HG03575 (cell line): Measurements from ENCODE around the gene SLC22A17.

Experiments used
- ATAC-seq: cut with Tn5 transposase; IDR thresholded peaks from one replicate; pipeline ENCODE4 v1.9.1; 2021; ENCODE audit not compliant: unreplicated experiment, insufficient number of reproducible peaks, low FRiP score; ENCODE audit errors: extremely low read depth

SLC22A17 gene

DNA sequence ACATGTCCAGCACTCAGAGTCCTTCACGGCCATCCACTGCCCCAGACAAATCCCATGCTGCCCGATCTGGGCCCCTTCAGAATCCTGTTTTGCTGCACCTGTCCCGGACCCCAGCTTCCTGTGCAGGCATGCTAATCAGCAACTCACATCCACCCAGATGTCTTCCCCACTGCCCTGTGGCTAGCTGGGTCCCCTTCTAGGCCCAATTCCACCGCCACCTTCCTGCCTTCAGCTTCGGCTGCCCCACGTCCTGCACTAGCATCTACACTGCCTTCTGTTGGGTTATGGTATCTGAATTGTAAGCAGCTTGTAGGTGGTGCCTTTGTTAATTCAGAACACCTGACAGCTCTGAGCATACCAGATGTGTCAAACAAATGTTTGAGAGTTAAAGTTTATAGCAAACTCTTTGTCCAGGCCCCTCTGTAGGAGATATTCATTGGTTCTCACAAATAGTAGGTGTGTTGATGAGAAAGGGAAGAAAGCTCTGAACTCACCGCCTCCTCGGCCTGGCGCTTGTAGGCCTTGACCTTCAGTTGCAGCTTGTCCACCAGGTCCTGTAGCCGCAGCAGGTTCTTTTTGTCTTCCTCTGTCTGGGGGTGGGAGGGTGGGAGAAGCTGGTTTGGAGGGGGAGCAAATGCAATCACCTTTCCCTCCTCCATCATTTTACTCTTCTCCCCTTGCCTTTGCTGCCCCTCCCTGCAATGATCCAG, 30.2 kb upstream of the SLC22A17 start:
- ATAC-seq, result no peak

DNA sequence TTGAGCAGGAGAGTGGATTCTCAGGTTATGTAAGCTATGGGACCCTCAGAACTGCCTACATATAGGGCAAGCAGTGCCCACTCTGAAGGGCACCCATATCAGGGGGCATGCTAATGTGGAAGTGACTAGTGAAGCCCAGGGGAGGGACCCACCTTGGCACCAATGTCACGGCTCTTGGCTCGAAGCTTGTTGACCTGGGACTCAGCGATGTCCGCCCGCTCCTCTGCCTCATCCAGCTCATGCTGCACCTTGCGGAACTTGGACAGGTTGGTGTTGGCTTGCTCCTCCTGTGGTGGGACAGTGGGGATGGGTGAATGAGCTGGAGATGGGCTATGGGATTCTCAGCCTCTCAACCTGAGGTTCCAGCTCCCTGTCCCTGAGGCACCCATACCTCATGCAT, 29.6 kb upstream of the SLC22A17 start:
- no peak for ATAC-seq

DNA sequence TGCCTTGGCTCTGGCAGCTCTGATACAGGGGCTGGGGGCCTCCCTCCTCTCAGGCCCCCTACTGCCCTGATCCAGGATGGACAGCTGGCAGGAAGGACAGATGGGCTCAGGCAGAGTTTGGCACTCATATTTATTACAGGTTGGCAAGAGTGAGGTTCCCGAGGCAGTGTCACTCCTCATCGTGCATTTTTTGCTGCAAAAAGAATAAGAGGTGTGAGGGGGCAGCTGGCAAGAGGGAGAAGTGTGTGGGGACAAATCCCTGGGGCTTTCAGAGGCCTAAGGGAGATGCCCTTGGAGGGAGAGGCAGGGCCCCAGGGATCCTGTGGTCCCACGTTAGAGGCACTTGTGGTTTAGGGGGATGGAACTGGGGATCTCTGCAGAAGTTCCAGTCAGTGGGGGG, 29.2 kb upstream of the SLC22A17 start:
- no peak for ATAC-seq

- no peak for ATAC-seq
Observed at GRCh38 chr14:23380976-23381375, 28.3 kb upstream of the SLC22A17 start.

DNA sequence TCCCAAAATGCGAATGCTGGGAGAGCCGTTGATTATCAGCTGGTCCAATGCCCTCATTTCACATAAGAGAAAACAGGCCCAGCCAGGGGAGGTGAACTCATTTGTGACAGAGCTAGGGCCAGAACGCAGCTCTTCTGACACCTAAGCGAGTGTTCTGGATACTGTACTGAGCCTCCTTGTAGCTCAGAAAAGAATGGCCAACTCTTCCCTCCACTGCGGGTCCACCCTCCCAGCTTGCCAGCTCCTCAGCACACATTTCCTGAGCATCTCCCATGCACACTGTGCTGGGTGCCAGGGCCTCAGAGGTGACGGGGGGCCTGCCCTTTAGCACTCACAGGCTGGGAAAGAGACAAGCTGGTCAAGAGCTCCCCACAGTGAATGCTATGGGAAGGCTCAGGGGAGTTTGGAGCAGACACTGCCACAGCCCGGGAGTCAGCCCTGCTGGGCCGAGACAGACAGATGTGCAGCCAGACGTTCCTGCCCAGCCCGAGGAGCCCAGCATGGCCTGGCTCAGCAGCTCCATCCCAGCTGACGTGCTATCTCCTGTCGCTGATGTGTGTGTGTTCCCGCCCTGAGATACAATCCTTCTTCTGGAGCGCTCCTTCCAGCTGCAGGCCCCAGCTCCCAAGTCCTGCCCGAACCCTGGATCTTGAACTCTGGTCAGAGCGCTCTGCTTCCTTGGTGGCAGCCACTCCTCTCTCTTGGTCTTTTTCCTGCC, 27.7 kb upstream of the SLC22A17 start:
- ATAC-seq, result no peak

DNA sequence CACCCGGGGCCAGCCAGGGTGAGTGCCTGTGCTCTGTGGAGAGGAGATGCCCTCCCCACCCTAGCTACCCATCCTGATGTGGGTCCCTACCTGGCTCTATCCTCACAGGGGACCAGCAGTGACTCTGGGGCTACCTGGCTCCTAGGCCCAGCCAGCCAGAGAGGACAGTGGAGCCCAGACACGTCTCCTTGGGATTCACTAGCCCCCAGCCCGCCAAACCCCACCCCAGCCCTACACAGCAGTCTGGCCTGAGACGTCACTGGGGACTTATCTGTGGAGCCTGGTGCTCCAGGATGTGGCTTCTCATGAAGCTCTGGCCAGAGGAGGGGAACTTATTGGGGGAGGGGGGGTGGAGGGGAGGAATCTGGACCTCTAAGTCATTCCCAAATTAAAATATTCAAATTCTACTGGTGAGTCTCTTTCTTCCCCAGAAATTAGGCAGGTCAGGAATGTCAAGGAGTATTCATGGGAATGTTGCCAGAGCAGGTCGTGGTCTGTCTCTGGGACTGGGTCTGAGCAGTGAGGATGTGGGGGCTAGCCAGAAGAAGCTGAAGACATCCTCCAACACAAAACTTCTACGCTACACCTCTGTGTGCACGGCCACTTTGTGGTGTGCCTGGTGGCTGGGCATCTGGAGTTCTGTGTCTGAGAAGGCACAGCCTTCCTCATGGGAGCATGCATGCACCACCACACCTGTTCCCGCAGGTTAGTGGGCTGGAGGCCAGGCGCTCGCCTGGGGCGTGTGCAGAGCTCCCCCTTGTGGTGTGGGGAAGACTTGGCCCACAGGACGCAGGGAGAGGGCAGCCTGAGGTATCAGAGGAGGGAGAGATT, 26.9 kb upstream of the SLC22A17 start:
- no peak for ATAC-seq

DNA sequence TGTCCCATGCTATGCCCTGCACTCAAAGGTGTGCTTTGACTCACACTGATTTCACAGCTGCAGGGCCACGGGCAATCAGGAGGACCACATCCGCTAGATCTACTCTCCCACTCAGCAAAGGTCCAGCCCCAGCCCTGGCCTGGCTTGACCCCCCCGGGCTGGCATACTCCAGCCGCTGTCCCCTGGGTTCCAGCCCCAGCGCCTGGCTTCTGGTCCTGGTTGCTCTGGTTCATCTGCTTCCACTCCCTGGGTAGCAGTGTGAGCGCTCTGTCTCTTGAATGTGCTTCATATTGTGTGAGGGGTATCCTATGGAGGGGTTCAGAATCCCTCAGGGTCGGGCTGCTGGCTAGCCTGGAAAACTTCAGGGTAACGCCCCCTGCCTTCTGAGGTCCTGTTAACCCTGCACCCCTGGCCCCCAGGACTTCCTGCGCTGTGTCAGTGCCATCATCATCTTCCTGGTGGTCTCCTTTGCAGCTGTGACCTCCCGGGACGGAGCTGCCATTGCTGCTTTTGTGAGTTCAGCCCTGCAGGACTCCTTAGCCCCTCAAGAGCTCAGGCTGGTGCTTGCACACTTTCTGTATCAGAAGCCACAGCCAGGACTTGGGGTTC, 26.0 kb upstream of the SLC22A17 start:
- no peak for ATAC-seq

DNA sequence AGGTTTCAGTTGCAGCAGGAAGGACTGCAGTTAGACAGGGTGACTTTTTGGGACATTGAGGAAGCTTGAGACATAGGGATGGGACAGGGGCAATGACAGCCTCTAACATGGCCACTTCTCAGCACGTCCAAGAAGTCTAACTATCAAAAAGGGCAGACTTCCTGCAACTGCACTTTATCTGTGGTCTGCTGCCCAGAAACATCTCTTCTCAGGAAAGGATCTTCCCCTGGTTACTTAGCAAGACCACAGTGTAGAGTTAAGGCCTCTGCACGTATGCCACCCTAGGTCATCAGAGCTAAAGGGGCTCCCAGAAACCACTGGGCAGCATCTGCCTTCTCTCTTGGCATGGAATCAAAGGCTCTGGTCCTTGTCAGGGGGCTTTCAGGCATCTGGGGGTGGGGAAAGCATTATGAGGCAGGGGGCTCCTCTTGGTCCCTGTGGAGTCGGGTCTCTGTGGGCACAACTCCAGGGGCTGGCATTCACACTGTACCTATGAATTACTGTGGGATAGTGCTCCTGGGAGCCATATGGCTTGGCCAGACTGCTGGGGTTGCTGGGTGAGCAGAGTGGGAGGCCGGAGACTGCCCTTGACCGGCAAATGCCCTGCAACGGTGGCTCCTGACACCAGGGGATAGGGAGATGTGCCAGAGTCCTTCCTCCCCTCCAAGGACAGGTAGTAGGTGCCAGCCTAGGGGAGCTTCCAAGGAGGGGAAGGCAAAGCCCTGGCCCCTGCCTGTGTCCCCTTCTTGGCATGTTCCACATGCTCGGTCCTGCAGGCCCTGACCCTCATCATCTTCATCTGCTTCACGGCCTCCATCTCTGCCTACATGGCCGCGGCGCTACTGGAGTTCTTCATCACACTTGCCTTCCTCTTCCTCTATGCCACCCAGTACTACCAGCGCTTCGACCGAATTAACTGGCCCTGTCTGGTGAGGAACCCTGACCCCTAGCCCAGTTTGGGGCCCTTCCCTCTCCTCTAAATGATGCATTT, 25.2 kb upstream of the SLC22A17 start:
- no peak for ATAC-seq

- no peak for ATAC-seq
Observed at GRCh38 chr14:23377198-23377550, 24.5 kb upstream of the SLC22A17 start.

GRCh38 chr14:23376482-23377197, 24.0 kb upstream of the SLC22A17 start, which contains the start of gene CMTM5:
CMTM5 (plus strand) TSS chr14:23377046; CDS start chr14:23377252, 206 bp downstream.
- ATAC-seq, result no peak

- no peak for ATAC-seq
Observed at GRCh38 chr14:23375527-23376251, 23.0 kb upstream of the SLC22A17 start.

GRCh38 chr14:23373041-23373440, 20.4 kb upstream of the SLC22A17 start:
- no peak for ATAC-seq

- ATAC-seq, result no peak
Observed at GRCh38 chr14:23372509-23372908, 19.8 kb upstream of the SLC22A17 start, which contains the start of gene IL25. IL25 (plus strand) TSS chr14:23372809.

DNA sequence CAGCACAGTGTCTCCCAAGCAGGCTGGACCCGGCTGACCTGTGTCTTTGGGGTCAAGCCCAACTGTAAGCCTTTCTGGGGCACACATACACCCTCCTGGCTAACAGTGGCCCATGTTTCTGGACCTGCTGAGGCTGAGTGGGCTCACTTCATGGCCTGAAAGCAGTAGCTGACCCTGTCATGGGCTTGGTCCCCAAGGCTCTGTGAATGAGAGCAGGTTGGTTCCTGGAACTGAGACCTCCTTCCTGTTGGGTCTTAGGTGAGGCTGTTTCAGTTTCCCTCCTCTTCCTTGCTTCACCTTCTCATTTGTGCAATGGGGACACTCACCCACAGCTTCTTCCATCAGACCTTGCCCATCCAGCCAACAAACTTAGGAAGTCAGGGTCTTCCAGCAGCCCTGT, 19.2 kb upstream of the SLC22A17 start:
- no peak for ATAC-seq

- no peak for ATAC-seq
Observed at GRCh38 chr14:23370221-23370620, 17.5 kb upstream of the SLC22A17 start.

GRCh38 chr14:23366426-23366921, 13.8 kb upstream of the SLC22A17 start:
- no peak for ATAC-seq
